Activated CD8-positive, alpha-beta memory T cell treated with anti-CD3 and anti-CD28 coated beads, Interleukin-2, amount 50 U/mL, for 1 hour (primary cell): ENCODE results near the gene PARD3.

Experiments used
- DNase-seq: peaks from one replicate; pipeline ENCODE4 v3.0.0-alpha.2; 2020; ENCODE audit errors: extremely low read depth

The PARD3 gene

GRCh38 chr10:34213805-34214197 is 601.3 kb downstream of the PARD3 start:
- no peak for DNase-seq

- DNase-seq = no peak
Measured at GRCh38 chr10:34213193-34213804, 601.8 kb downstream of the PARD3 start.

- DNase-seq = no peak
Measured at GRCh38 chr10:34207343-34207742, 607.8 kb downstream of the PARD3 start.

GRCh38 chr10:34206935-34207268 is 608.2 kb downstream of the PARD3 start:
- DNase-seq = no peak

- no peak for DNase-seq
Measured at GRCh38 chr10:34206078-34206934, 608.8 kb downstream of the PARD3 start.

- DNase-seq = no peak
Measured at GRCh38 chr10:34205452-34205851, 609.6 kb downstream of the PARD3 start.

- DNase-seq = no peak
Measured at GRCh38 chr10:34203966-34204630, 611.0 kb downstream of the PARD3 start.

GRCh38 chr10:34200355-34200901 is 614.7 kb downstream of the PARD3 start:
- no peak for DNase-seq

- DNase-seq = no peak
Measured at GRCh38 chr10:34198953-34199352, 616.1 kb downstream of the PARD3 start.

- no peak for DNase-seq
Measured at GRCh38 chr10:34196058-34196433, 619.0 kb downstream of the PARD3 start.

GRCh38 chr10:34195364-34196057 is 619.6 kb downstream of the PARD3 start:
- no peak for DNase-seq

- no peak for DNase-seq
Measured at GRCh38 chr10:34193931-34194626, 621.0 kb downstream of the PARD3 start.

- DNase-seq = no peak
Measured at GRCh38 chr10:34192646-34193045, 622.5 kb downstream of the PARD3 start.

GRCh38 chr10:34191406-34191805 is 623.7 kb downstream of the PARD3 start:
- no peak for DNase-seq

GRCh38 chr10:34190580-34190979 is 624.5 kb downstream of the PARD3 start:
- DNase-seq = no peak

- DNase-seq = no peak
Measured at GRCh38 chr10:34189830-34190229, 625.3 kb downstream of the PARD3 start.

- no peak for DNase-seq
Measured at GRCh38 chr10:34188221-34188620, 626.9 kb downstream of the PARD3 start.

- DNase-seq = no peak
Measured at GRCh38 chr10:34187201-34187600, 627.9 kb downstream of the PARD3 start.

- DNase-seq = no peak
Measured at GRCh38 chr10:34186745-34187144, 628.4 kb downstream of the PARD3 start.

GRCh38 chr10:34185998-34186397 is 629.1 kb downstream of the PARD3 start:
- no peak for DNase-seq

GRCh38 chr10:34184939-34185386 is 630.1 kb downstream of the PARD3 start:
- no peak for DNase-seq
